AG04450 (cell line): ENCODE results near the gene OGFOD1. TPM values are rescaled to one million over a fixed set of nuclear protein-coding genes. Genes with fewer than 3 reads are reported as not detected.
A peak's percentile ranks its signal among the peaks of the same experiment; 100 is the strongest.

Experiments used
- CTCF ChIA-PET: fragments of 300-600, 350-600 bp; formaldehyde crosslinking; extraction: SDS; loops from one replicate; lab custom pipeline; 2022; ENCODE audit warnings: antibody characterized with exemption, inconsistent platforms; lab: Charles Lee
- POLR2A ChIA-PET: fragments of 350-600 bp; formaldehyde crosslinking; extraction: SDS; loops from one replicate; lab custom pipeline; 2021; ENCODE audit warnings: antibody characterized with exemption, inconsistent platforms; lab: Yijun Ruan, JAX
- DNase-seq: peaks from one replicate; pipeline ENCODE4 v3.0.0-alpha.2; 2011; ENCODE audit warnings: low read depth, low spot score
- H3K27ac ChIP-seq: one replicate; pipeline ENCODE4 v1.5.1; 2012; ENCODE audit warnings: low read depth, low read length, control low read depth
- H3K27me3 ChIP-seq: one replicate; pipeline ENCODE4 v1.6.0; 2012; ENCODE audit warnings: low read length; ENCODE audit not compliant: control insufficient read depth, insufficient read depth
- H3K4me3 ChIP-seq: 2 replicates; pipeline ENCODE4 v1.5.1; 2011; ENCODE audit warnings: mild to moderate bottlenecking, low read depth, low read length, control low read depth
- H3K9me3 ChIP-seq: 2 replicates; pipeline ENCODE4 v1.5.1; 2012; ENCODE audit warnings: low read length; ENCODE audit not compliant: control insufficient read depth, insufficient read depth
- polyA plus RNA-seq: library from polyadenylated mRNA; depleted of rRNA; stranded (reverse); fragments of >200 nt; gene quantifications from 2 replicates; pipeline ENCODE4 v1.2.3, GENCODE V29; 2011
- TF ChIP-seq, protein P1 (sequence below): IDR thresholded peaks from 2 replicates; pipeline ENCODE4 v1.5.1; 2011; ENCODE audit warnings: low read depth, low read length, control low read depth, inconsistent platforms

The OGFOD1 gene
- polyA plus RNA-seq, 1 experiment: 89.0 TPM

DNA sequence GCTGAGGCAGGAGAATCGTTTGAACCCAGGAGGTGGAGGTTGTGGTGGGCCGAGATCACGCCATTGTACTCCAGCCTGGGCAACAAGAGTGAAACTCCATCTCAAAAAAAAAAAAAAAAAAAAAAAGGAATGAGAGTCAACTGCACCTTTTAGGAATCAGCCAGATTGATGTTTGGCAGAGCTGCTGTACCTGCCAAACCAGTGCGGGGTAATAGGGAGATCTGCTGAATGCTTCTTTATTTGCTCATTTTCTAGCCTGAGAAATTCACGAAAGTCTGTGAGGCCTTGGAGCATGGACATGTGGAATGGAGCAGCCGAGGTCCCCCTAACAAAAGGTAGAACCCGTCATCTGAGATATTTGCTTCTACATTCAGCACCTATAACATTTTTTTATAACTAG lies 18.4 kb downstream of the OGFOD1 start:
- no peak overlapping the region for H3K27ac ChIP-seq
- CTCF ChIA-PET: interaction anchor here (0.7 kb wide), 1 partner anchor 186 kb away, joined by 7 read pairs; no protein-coding TSS in a partner anchor
- TF ChIP-seq, protein P1, sequence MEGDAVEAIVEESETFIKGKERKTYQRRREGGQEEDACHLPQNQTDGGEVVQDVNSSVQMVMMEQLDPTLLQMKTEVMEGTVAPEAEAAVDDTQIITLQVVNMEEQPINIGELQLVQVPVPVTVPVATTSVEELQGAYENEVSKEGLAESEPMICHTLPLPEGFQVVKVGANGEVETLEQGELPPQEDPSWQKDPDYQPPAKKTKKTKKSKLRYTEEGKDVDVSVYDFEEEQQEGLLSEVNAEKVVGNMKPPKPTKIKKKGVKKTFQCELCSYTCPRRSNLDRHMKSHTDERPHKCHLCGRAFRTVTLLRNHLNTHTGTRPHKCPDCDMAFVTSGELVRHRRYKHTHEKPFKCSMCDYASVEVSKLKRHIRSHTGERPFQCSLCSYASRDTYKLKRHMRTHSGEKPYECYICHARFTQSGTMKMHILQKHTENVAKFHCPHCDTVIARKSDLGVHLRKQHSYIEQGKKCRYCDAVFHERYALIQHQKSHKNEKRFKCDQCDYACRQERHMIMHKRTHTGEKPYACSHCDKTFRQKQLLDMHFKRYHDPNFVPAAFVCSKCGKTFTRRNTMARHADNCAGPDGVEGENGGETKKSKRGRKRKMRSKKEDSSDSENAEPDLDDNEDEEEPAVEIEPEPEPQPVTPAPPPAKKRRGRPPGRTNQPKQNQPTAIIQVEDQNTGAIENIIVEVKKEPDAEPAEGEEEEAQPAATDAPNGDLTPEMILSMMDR: no peak
- no peak for DNase-seq
- no peak overlapping the region for H3K4me3 ChIP-seq
- POLR2A ChIA-PET: no interaction called here
- no peaks in the 10 kb centered on the region for H3K9me3 ChIP-seq
- H3K27me3 ChIP-seq: no peaks in the 10 kb centered on the region

DNA sequence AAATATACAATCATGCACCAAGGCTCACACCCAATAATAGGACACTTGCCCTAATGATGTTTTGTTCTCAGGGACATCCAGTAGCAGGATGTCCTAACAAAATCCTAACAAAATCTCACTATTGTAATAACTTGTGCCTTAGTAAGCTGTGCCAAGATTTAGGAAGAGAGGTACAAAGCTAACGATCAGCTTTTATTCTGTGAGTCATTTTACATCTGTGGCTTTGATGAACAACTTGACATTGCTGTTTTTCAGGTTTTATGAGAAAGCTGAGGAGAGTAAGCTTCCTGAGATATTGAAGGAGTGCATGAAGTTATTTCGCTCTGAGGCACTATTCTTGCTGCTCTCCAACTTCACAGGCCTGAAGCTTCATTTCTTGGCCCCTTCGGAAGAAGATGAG lies 18.9 kb downstream of the OGFOD1 start:
- POLR2A ChIA-PET: no interaction called here
- TF ChIP-seq, protein P1: no peak
- DNase-seq: no peak
- Histone ChIP-seq H3K4me3 (no peak overlapping the region), H3K9me3 (no peaks in the 10 kb centered on the region), H3K27ac (no peak overlapping the region), H3K27me3 (no peaks in the 10 kb centered on the region)
- CTCF ChIA-PET: no interaction called here

DNA sequence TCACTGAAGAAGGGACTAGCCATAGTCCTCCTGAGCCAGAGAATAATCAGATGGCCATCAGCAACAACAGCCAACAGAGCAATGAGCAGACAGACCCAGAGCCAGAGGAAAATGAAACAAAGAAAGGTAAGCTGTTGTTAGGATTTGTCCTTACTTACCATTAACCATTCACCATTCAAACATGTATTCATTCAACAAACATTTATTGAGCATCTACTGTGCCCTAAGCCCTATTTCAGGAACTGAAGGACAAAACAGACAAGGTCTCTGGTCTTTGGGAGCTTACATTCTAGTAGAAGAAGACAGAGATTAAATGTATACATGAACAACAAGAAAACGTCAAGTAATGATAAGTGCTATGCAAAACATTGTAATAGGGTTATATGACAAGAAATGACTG lies 19.3 kb downstream of the OGFOD1 start:
- no peaks in the 10 kb centered on the region for H3K9me3 ChIP-seq
- TF ChIP-seq, protein P1: no peak
- no peak overlapping the region for H3K4me3 ChIP-seq
- DNase-seq: no peak
- POLR2A ChIA-PET: no interaction called here
- CTCF ChIA-PET: interaction anchor here (0.9 kb wide), 1 partner anchor 232 kb away, joined by 3 read pairs; no protein-coding TSS in a partner anchor
- H3K27me3 ChIP-seq: no peaks in the 10 kb centered on the region
- H3K27ac ChIP-seq: no peak overlapping the region

DNA sequence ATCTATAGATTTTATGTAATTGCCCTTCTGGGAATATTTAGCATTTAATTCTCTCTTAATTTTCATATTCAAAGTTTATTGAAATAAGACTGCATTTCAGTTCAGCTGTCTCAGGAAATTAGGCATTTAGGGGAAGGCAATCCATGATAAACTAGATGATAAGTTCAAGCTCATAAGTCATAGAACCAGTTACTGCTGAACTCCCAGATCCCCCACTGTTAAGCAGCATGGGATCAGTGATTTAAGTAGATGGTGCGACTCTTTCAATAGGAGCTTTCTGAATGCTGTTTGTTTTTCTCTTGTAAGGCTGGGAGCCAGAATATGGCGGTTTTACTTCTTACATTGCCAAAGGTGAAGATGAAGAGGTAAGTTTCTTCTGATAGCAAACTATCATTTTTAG lies 23.8 kb downstream of the OGFOD1 start:
- Histone ChIP-seq H3K4me3 (no peak overlapping the region), H3K27me3 (no peaks in the 10 kb centered on the region), H3K9me3 (no peaks in the 10 kb centered on the region), H3K27ac (no peak overlapping the region)
- TF ChIP-seq, protein P1: no peak
- POLR2A ChIA-PET: interaction anchor here (0.6 kb wide), 1 partner anchor 37 kb away, joined by 3 read pairs; no protein-coding TSS in a partner anchor
- CTCF ChIA-PET: interaction anchor here (0.6 to 1.8 kb wide), 2 partner anchors 65 to 227 kb away, joined by 7 to 12 read pairs; no protein-coding TSS in a partner anchor
- DNase-seq: no peak

- Histone ChIP-seq H3K9me3 (no peaks in the 10 kb centered on the region), H3K4me3 (no peak overlapping the region), H3K27me3 (no peaks in the 10 kb centered on the region), H3K27ac (peak overlapping the region; percentile 82)
- CTCF ChIA-PET: interaction anchor here (1.5 to 2.6 kb wide), 2 partner anchors 124 to 225 kb away, joined by 6 to 9 read pairs; no protein-coding TSS in a partner anchor
- peak; percentile 58 for DNase-seq
- POLR2A ChIA-PET: no interaction called here
- TF ChIP-seq, protein P1: no peak
Measured at GRCh38 chr16:56477096-56477878, 25.9 kb downstream of the OGFOD1 start.
